NT2/D1 (cell line): Measurements from ENCODE around the gene CACNG1.

Source experiments
- SUZ12 ChIP-seq: IDR thresholded peaks from 2 replicates; pipeline ENCODE4 v1.6.1; 2011; ENCODE audit not compliant: insufficient read length, insufficient read depth; ENCODE audit errors: extremely low read depth
- YY1 ChIP-seq: IDR thresholded peaks from 2 replicates; pipeline ENCODE4 v1.6.1; 2011; ENCODE audit not compliant: insufficient read length, insufficient read depth
- ZNF274 ChIP-seq: IDR thresholded peaks from 2 replicates; pipeline ENCODE4 v1.6.1; 2011; ENCODE audit warnings: mild to moderate bottlenecking, low read depth, low read length

DNA sequence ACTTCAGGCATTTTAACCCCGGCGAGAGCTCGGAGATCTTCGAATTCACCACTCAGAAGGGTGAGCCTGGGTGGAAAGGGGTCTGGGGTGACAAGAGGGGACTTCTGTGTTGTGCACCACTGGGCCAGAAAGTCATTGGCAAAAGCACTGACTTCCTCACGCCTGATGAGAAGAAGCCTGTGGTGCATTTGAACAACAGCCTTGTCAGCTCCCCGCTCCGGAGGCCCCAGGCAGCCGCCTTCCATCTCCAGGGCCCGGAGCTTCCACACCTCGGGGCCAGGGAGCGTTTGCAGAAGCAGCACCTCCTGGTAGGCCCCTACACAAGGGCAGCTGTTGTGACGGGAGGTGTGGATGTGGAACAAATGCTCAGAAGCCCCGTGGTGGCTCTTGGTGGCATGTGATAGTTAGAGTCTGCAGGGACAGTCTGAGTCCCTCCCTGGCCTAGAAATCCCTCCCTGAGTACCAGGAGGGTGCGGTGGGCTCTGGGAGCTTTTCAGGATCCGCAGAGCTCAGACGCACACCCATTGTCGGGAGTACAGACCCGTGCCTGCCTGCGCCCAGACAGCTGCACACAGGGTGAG lies 9.7 kb downstream of the CACNG1 start:
- TF ChIP-seq YY1, result no peak
- TF ChIP-seq SUZ12, result no peak
- no peak for TF ChIP-seq ZNF274
